ENCODE measurements around the gene FILIP1. TPM values are rescaled to one million over a fixed set of nuclear protein-coding genes. Genes with fewer than 3 reads are reported as not detected.

Gene FILIP1
- total RNA-seq, 1 experiment from 2014 or later = 2.9 TPM

DNA sequence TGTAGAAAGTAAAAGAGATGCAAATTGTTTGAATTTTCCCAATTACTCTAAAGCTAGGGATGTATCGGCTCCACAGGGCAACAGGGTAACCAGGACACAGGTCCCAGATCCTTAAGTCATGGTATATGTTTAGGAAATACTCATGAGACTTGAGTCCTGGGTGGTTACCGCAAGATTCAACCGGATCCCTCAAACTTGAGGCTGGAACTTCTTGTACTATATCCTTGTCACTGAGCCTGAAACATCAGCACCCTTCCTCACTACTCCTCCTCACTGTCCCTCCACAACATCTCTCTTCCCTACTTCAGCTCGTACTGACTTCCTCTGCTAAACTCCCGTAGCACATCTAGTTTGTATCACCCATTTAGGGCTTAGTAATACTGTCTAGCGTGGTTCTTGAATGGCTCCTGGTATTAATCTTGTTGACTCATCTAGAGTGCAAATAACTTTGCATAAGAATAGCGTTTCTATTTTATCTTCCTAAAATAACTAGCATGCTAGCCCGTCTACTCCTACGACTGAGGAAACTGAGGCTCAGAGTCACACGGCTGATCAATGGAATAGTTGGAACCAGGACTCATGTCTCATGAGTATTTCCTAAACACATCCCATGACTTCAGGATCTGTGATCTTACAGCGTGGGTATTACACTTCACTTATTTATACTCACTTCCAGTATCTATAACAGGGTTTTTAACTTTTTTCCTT lies 72.1 kb downstream of the FILIP1 start (continued):
- TF ChIP-seq, protein P1, sequence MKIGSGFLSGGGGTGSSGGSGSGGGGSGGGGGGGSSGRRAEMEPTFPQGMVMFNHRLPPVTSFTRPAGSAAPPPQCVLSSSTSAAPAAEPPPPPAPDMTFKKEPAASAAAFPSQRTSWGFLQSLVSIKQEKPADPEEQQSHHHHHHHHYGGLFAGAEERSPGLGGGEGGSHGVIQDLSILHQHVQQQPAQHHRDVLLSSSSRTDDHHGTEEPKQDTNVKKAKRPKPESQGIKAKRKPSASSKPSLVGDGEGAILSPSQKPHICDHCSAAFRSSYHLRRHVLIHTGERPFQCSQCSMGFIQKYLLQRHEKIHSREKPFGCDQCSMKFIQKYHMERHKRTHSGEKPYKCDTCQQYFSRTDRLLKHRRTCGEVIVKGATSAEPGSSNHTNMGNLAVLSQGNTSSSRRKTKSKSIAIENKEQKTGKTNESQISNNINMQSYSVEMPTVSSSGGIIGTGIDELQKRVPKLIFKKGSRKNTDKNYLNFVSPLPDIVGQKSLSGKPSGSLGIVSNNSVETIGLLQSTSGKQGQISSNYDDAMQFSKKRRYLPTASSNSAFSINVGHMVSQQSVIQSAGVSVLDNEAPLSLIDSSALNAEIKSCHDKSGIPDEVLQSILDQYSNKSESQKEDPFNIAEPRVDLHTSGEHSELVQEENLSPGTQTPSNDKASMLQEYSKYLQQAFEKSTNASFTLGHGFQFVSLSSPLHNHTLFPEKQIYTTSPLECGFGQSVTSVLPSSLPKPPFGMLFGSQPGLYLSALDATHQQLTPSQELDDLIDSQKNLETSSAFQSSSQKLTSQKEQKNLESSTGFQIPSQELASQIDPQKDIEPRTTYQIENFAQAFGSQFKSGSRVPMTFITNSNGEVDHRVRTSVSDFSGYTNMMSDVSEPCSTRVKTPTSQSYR (CRISPR knock-in tag; IDR thresholded peaks at IDR 0.05) = no peak
- TF ChIP-seq, protein P2, sequence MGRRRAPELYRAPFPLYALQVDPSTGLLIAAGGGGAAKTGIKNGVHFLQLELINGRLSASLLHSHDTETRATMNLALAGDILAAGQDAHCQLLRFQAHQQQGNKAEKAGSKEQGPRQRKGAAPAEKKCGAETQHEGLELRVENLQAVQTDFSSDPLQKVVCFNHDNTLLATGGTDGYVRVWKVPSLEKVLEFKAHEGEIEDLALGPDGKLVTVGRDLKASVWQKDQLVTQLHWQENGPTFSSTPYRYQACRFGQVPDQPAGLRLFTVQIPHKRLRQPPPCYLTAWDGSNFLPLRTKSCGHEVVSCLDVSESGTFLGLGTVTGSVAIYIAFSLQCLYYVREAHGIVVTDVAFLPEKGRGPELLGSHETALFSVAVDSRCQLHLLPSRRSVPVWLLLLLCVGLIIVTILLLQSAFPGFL (CRISPR knock-in tag; IDR thresholded peaks at IDR 0.05; ENCODE audit: borderline replicate concordance) = no peak
- TF ChIP-seq, protein P3, sequence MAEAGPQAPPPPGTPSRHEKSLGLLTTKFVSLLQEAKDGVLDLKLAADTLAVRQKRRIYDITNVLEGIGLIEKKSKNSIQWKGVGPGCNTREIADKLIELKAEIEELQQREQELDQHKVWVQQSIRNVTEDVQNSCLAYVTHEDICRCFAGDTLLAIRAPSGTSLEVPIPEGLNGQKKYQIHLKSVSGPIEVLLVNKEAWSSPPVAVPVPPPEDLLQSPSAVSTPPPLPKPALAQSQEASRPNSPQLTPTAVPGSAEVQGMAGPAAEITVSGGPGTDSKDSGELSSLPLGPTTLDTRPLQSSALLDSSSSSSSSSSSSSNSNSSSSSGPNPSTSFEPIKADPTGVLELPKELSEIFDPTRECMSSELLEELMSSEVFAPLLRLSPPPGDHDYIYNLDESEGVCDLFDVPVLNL (CRISPR knock-in tag; IDR thresholded peaks at IDR 0.05; ENCODE audit: borderline replicate concordance, low read depth) = no peak

DNA sequence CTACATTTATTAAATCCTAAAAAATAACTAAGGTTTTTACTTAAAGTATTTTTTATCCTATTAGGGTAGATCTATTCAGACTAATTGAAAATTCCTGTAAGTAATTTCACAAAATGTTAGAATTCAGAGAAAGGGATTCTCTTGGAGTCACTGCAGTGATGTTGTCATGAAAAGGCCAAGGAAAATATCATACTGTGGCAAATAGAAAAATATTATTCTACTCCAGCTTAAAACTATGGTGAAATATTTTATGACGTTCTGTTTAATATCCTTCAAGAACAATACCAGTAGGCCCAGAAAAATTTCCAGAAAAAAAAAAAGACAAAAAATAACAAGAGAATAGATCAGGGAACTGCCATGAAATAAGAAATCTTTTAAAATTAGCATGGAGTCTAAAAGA lies 73.6 kb downstream of the FILIP1 start:
- POLR2A ChIA-PET = no interaction called here
- H3K4me1 Mint-ChIP-seq = peaks cover 7% of the 10 kb centered on the region

DNA sequence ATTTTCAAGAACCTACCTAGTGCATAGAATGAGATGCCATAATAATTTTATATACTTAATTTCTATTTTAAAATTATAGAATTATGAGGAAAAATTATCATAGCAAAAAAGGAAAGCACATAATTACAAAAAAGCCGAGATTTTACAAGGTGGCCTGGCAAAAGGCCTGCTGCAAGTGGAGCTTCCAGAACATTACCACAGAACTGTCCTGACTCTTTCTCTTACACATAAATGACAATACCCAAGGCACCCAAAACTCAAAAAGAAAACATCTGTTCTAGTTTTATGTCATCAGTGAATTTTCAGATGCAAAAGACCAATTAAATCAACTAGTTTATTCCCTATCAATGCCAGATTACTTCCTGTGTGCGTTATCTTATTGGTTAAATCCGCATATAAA lies 74.2 kb downstream of the FILIP1 start:
- Mint-ChIP-seq H3K36me3 (no peaks in the 10 kb centered on the region), H3K27ac (no peak overlapping the region), H3K4me1 (peaks cover 7% of the 10 kb centered on the region), H3K4me3 (no peak overlapping the region), H3K27me3 (ENCODE audit: low read depth) (no peaks in the 10 kb centered on the region), H3K9me3 (no peaks in the 10 kb centered on the region)
- DNase-seq (ENCODE audit: low spot score) = no peak
- no peak for ATAC-seq
- POLR2A ChIA-PET = no interaction called here
- CTCF ChIA-PET = no interaction called here
- no peak for TF ChIP-seq FOXK1 (CRISPR knock-in tag; IDR thresholded peaks at IDR 0.05)
- TF ChIP-seq ZNF317 (CRISPR knock-in tag; IDR thresholded peaks at IDR 0.05; ENCODE audit: borderline replicate concordance, low read depth) = no peak
- TF ChIP-seq, protein P4, sequence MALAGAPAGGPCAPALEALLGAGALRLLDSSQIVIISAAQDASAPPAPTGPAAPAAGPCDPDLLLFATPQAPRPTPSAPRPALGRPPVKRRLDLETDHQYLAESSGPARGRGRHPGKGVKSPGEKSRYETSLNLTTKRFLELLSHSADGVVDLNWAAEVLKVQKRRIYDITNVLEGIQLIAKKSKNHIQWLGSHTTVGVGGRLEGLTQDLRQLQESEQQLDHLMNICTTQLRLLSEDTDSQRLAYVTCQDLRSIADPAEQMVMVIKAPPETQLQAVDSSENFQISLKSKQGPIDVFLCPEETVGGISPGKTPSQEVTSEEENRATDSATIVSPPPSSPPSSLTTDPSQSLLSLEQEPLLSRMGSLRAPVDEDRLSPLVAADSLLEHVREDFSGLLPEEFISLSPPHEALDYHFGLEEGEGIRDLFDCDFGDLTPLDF (CRISPR knock-in tag; IDR thresholded peaks at IDR 0.05) = no peak
- no peak for TF ChIP-seq MYBL2 (CRISPR knock-in tag; IDR thresholded peaks at IDR 0.05)
- TF ChIP-seq, protein P5, sequence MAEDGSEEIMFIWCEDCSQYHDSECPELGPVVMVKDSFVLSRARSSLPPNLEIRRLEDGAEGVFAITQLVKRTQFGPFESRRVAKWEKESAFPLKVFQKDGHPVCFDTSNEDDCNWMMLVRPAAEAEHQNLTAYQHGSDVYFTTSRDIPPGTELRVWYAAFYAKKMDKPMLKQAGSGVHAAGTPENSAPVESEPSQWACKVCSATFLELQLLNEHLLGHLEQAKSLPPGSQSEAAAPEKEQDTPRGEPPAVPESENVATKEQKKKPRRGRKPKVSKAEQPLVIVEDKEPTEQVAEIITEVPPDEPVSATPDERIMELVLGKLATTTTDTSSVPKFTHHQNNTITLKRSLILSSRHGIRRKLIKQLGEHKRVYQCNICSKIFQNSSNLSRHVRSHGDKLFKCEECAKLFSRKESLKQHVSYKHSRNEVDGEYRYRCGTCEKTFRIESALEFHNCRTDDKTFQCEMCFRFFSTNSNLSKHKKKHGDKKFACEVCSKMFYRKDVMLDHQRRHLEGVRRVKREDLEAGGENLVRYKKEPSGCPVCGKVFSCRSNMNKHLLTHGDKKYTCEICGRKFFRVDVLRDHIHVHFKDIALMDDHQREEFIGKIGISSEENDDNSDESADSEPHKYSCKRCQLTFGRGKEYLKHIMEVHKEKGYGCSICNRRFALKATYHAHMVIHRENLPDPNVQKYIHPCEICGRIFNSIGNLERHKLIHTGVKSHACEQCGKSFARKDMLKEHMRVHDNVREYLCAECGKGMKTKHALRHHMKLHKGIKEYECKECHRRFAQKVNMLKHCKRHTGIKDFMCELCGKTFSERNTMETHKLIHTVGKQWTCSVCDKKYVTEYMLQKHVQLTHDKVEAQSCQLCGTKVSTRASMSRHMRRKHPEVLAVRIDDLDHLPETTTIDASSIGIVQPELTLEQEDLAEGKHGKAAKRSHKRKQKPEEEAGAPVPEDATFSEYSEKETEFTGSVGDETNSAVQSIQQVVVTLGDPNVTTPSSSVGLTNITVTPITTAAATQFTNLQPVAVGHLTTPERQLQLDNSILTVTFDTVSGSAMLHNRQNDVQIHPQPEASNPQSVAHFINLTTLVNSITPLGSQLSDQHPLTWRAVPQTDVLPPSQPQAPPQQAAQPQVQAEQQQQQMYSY (CRISPR knock-in tag; IDR thresholded peaks at IDR 0.05) = no peak
- no peak for TF ChIP-seq NFATC4 (CRISPR knock-in tag; IDR thresholded peaks at IDR 0.05)
- TF ChIP-seq RELA (CRISPR knock-in tag; IDR thresholded peaks at IDR 0.05; ENCODE audit: borderline replicate concordance) = no peak
- TF ChIP-seq, protein P6, sequence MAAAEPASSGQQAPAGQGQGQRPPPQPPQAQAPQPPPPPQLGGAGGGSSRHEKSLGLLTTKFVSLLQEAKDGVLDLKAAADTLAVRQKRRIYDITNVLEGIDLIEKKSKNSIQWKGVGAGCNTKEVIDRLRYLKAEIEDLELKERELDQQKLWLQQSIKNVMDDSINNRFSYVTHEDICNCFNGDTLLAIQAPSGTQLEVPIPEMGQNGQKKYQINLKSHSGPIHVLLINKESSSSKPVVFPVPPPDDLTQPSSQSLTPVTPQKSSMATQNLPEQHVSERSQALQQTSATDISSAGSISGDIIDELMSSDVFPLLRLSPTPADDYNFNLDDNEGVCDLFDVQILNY (CRISPR knock-in tag; IDR thresholded peaks at IDR 0.05) = no peak
- TF ChIP-seq NFE2L1 (CRISPR knock-in tag; IDR thresholded peaks at IDR 0.05) = no peak
- no peak for TF ChIP-seq ZNF671 (CRISPR knock-in tag; IDR thresholded peaks at IDR 0.05)

More for the DNA sequence above, 73.6 kb downstream of the FILIP1 start:
- Mint-ChIP-seq H3K9me3 (no peaks in the 10 kb centered on the region), H3K36me3 (no peaks in the 10 kb centered on the region), H3K27ac (no peak overlapping the region), H3K4me3 (no peak overlapping the region), H3K27me3 (ENCODE audit: low read depth) (no peaks in the 10 kb centered on the region)
- TF ChIP-seq ZNF121 (CRISPR knock-in tag; IDR thresholded peaks at IDR 0.05) (no peak), CREM (CRISPR knock-in tag; IDR thresholded peaks at IDR 0.05) (no peak), MYBL2 (CRISPR knock-in tag; IDR thresholded peaks at IDR 0.05) (no peak), CBFB (CRISPR knock-in tag; IDR thresholded peaks at IDR 0.05; ENCODE audit: low read depth) (no peak), ESRRA (CRISPR knock-in tag; IDR thresholded peaks at IDR 0.05; ENCODE audit: borderline replicate concordance) (no peak), SMAD3 (CRISPR knock-in tag; IDR thresholded peaks at IDR 0.05; ENCODE audit: borderline replicate concordance) (no peak), NR2C2 (CRISPR knock-in tag; IDR thresholded peaks at IDR 0.05) (no peak), ELF4 (CRISPR knock-in tag; IDR thresholded peaks at IDR 0.05; ENCODE audit: low read depth) (no peak)
- TF ChIP-seq, protein P6 (CRISPR knock-in tag; IDR thresholded peaks at IDR 0.05) = no peak
- TF ChIP-seq, protein P4 (CRISPR knock-in tag; IDR thresholded peaks at IDR 0.05) = no peak
- CTCF ChIA-PET = no interaction called here
- ATAC-seq = no peak
- no peak for DNase-seq (ENCODE audit: low spot score)
